H1 (cell line): ENCODE data around the gene CHRM4. TPM values are rescaled to one million over a fixed set of nuclear protein-coding genes. Genes with fewer than 3 reads are reported as not detected.

Experiments used
- CTCF ChIA-PET: fragments of 300-600 bp; sonication (Branson Sonifier 250); formaldehyde crosslinking; loops from one replicate; lab custom pipeline; 2021; ENCODE audit not compliant: partially characterized antibody; lab: Charles Lee
- POLR2A ChIA-PET: fragments of 300-600 bp; sonication (Branson Sonifier 250); formaldehyde crosslinking; loops from one replicate; lab custom pipeline; 2021; ENCODE audit warnings: inconsistent platforms; ENCODE audit not compliant: partially characterized antibody; lab: Charles Lee
- DNase-seq, 2 experiments: peaks; one replicate each; pipeline versions ENCODE4 v3.0.0 to v3.0.0-alpha.2; 2010 to 2022; ENCODE audit warnings: low spot score in 2 of 2, low read depth in 1 of 2, mixed read lengths in 1 of 2
- FAIRE-seq: peaks from 2 replicates; lab custom pipeline; 2011; peaks lifted over from hg19 to GRCh38; lab: Jason Lieb, UNC
- H2AFZ ChIP-seq: 2 replicates; pipeline ENCODE4 v1.8.1; 2012; ENCODE audit warnings: low read length, inconsistent platforms
- H2AK5ac ChIP-seq: 2 replicates; pipeline ENCODE4 v1.6.1; 2013; ENCODE audit warnings: low read depth, low read length
- H2BK120ac ChIP-seq: replicated peaks from 2 replicates; pipeline ENCODE3; 2013; ENCODE audit warnings: low read depth, low read length, inconsistent platforms
- H2BK12ac ChIP-seq: 2 replicates; pipeline ENCODE4 v1.6.1; 2013; ENCODE audit warnings: low read depth, low read length
- H2BK15ac ChIP-seq: 2 replicates; pipeline ENCODE4 v1.6.1; 2013; ENCODE audit warnings: low read length
- H2BK20ac ChIP-seq: 2 replicates; pipeline ENCODE4 v1.6.1; 2013; ENCODE audit warnings: low read length
- H2BK5ac ChIP-seq: 2 replicates; pipeline ENCODE4 v1.6.1; 2013; ENCODE audit warnings: low read depth, low read length
- H3K14ac ChIP-seq: 2 replicates; pipeline ENCODE4 v1.6.1; 2013; ENCODE audit warnings: inconsistent platforms; ENCODE audit not compliant: insufficient read length
- H3K18ac ChIP-seq: 2 replicates; pipeline ENCODE4 v1.6.1; 2013; ENCODE audit warnings: low read length; ENCODE audit errors: extremely low read depth
- H3K23ac ChIP-seq: 2 replicates; pipeline ENCODE4 v1.6.1; 2013; ENCODE audit warnings: inconsistent platforms; ENCODE audit not compliant: insufficient read length
- H3K23me2 ChIP-seq: 2 replicates; pipeline ENCODE4 v1.6.1; 2013; ENCODE audit warnings: low read depth, low read length
- H3K27ac ChIP-seq: 2 replicates; pipeline ENCODE4 v1.6.1; 2011; ENCODE audit warnings: low read depth, low read length, inconsistent platforms
- H3K27me3 ChIP-seq, 4 experiments: replicated peaks in 1 of 4; 1 replicate in 1 of 4; 2 replicates in 3 of 4; pipeline versions ENCODE4 v1.6.1 to v1.8.1; 2011 to 2013; ENCODE audit warnings: low read length in 3 of 4, mild to moderate bottlenecking in 3 of 4, inconsistent platforms in 2 of 4, mixed read lengths in 2 of 4, moderate library complexity in 1 of 4; ENCODE audit not compliant: control insufficient read depth in 3 of 4, insufficient read depth in 3 of 4; ENCODE audit errors: extremely low read depth in 1 of 4
- H3K36me3 ChIP-seq, 4 experiments: 2 replicates each; pipeline versions ENCODE4 v1.6.1 to v1.8.1; 2011 to 2013; ENCODE audit warnings: mild to moderate bottlenecking in 4 of 4, low read length in 3 of 4, moderate library complexity in 2 of 4, control low read depth in 1 of 4, inconsistent platforms in 1 of 4; ENCODE audit not compliant: insufficient read depth in 4 of 4, control insufficient read depth in 2 of 4
- H3K4ac ChIP-seq: replicated peaks from 2 replicates; pipeline ENCODE3; 2013; ENCODE audit warnings: low read length, low read depth, mixed read lengths, inconsistent platforms; ENCODE audit not compliant: insufficient read length
- H3K4me1 ChIP-seq, 4 experiments: replicated peaks in 1 of 4; 1 replicate in 1 of 4; 2 replicates in 3 of 4; pipeline versions ENCODE4 v1.6.1 to v1.8.1; 2011 to 2013; ENCODE audit warnings: low read length in 3 of 4, inconsistent platforms in 2 of 4, mixed read lengths in 1 of 4; ENCODE audit not compliant: insufficient read depth in 4 of 4, control insufficient read depth in 3 of 4
- H3K4me2 ChIP-seq, 2 experiments: 2 replicates each; pipeline versions ENCODE4 v1.6.1 to v1.8.1; 2011 to 2013; ENCODE audit warnings: low read depth in 2 of 2, low read length in 2 of 2, control low read depth in 1 of 2, inconsistent platforms in 1 of 2, mild to moderate bottlenecking in 1 of 2; ENCODE audit not compliant: insufficient read depth in 1 of 2
- H3K4me3 ChIP-seq, 4 experiments: fragments of 200-600, 300-600 bp in 1 of 4; sonication (generic), shearing (Covaris generic), sonication (Bioruptor Twin) in 1 of 4; 2 replicates each; pipeline versions ENCODE4 v1.5.1 to v1.8.1; 2011 to 2016; ENCODE audit warnings: low read length in 4 of 4, low read depth in 3 of 4, control low read depth in 2 of 4, inconsistent platforms in 2 of 4, mild to moderate bottlenecking in 2 of 4, mixed read lengths in 1 of 4, moderate library complexity in 1 of 4; ENCODE audit not compliant: insufficient read depth in 2 of 4; ENCODE audit errors: extremely low read depth in 1 of 4
- H3K56ac ChIP-seq: replicated peaks from 2 replicates; pipeline ENCODE3; 2013; ENCODE audit warnings: low read depth, mild to moderate bottlenecking, mixed read lengths, low read length, inconsistent platforms; ENCODE audit not compliant: insufficient read length
- H3K79me1 ChIP-seq: 2 replicates; pipeline ENCODE4 v1.6.1; 2013; ENCODE audit warnings: low read depth, low read length, control low read depth
- H3K79me2 ChIP-seq, 2 experiments: 2 replicates each; pipeline versions ENCODE4 v1.6.1 to v1.8.1; 2012 to 2013; ENCODE audit warnings: low read length in 2 of 2, mild to moderate bottlenecking in 2 of 2, inconsistent platforms in 1 of 2; ENCODE audit not compliant: insufficient read depth in 2 of 2, control insufficient read depth in 1 of 2
- H3K9ac ChIP-seq, 4 experiments: replicated peaks in 1 of 4; 1 replicate in 1 of 4; 2 replicates in 3 of 4; pipeline versions ENCODE4 v1.6.1 to v1.8.1; 2011 to 2013; ENCODE audit warnings: low read depth in 3 of 4, low read length in 3 of 4, control low read depth in 2 of 4, mild to moderate bottlenecking in 2 of 4, moderate library complexity in 2 of 4, inconsistent platforms in 1 of 4; ENCODE audit errors: extremely low read depth in 1 of 4
- H3K9me3 ChIP-seq, 2 experiments: 2 replicates each; pipeline versions ENCODE4 v1.6.1 to v1.8.1; 2012 to 2013; ENCODE audit warnings: mild to moderate bottlenecking in 2 of 2, moderate library complexity in 2 of 2, control low read depth in 1 of 2, inconsistent platforms in 1 of 2, low read depth in 1 of 2, low read length in 1 of 2, mixed read lengths in 1 of 2; ENCODE audit not compliant: insufficient read depth in 2 of 2
- H4K20me1 ChIP-seq, 2 experiments: replicated peaks in 1 of 2; 2 replicates each; pipeline versions ENCODE3 to v1.8.1; 2011 to 2013; ENCODE audit warnings: inconsistent platforms in 2 of 2, low read length in 2 of 2, mild to moderate bottlenecking in 1 of 2; ENCODE audit not compliant: insufficient read depth in 2 of 2, control insufficient read depth in 1 of 2
- H4K5ac ChIP-seq: 2 replicates; pipeline ENCODE4 v1.6.1; 2013; ENCODE audit warnings: low read length, low read depth, mixed read lengths, inconsistent platforms; ENCODE audit not compliant: insufficient read length
- H4K8ac ChIP-seq: 2 replicates; pipeline ENCODE4 v1.8.0; 2013; ENCODE audit warnings: mild to moderate bottlenecking, moderate library complexity, low read length, inconsistent platforms; ENCODE audit not compliant: insufficient read depth; ENCODE audit errors: extremely low read depth
- H4K91ac ChIP-seq: replicated peaks from 2 replicates; pipeline ENCODE3; 2013; ENCODE audit warnings: low read length, mixed read lengths, inconsistent platforms; ENCODE audit not compliant: insufficient read length
- KDM1A ChIP-seq: fragments of 200-600, 300-600 bp; sonication (generic); IDR thresholded peaks from 2 replicates; pipeline ENCODE4 v1.7.1; 2016; ENCODE audit warnings: mild to moderate bottlenecking, low read length, borderline replicate concordance
- SP1 ChIP-seq: IDR thresholded peaks from 2 replicates; pipeline ENCODE4 v1.6.1; 2011; ENCODE audit warnings: low read depth, low read length
- WGBS, 2 experiments: shearing (Covaris generic) in 1 of 2; methylation state at CpG; one replicate each; pipeline versions ENCODE4 v1.1.6 to v1.1.7; 2013 to 2015; ENCODE audit warnings: low lambda C conversion rate in 2 of 2, mixed read lengths in 2 of 2, inconsistent platforms in 1 of 2, low coverage in 1 of 2, missing lambda C conversion rate in 1 of 2; ENCODE audit not compliant: insufficient replicate concordance in 2 of 2, insufficient coverage in 1 of 2, insufficient read length in 1 of 2; ENCODE audit errors: extremely low coverage in 1 of 2, missing lambda C conversion rate in 1 of 2; 5-methylcytosine and 5-hydroxymethylcytosine counted together
- polyA plus RNA-seq, 7 experiments: library from polyadenylated mRNA; depleted of rRNA in 3 of 7; stranded (reverse) in 5 of 7; unstranded in 2 of 7; fragments of >200 nt in 5 of 7; fragments of 200-250 nt in 2 of 7; gene quantifications; 1 replicate in 5 of 7; 2 replicates in 1 of 7; 4 replicates in 1 of 7; pipeline versions ENCODE4 v1.2.1 to v1.2.3, GENCODE V29; 2011 to 2013; ENCODE audit warnings: missing spikeins in 2 of 7, mixed read lengths in 2 of 7
- total RNA-seq: library from RNA; stranded (reverse); fragmentation: NEBNext Ultra II Directional; extraction: Animal tissue kit (Norgen Biotek cat#: 25700); gene quantifications from 2 replicates; pipeline ENCODE4 v1.2.1, GENCODE V29; 2021

CHRM4 gene
- total and polyA plus RNA-seq, 2 of the 8 experiments (the other 6 are each of a cell fraction or from before 2014, with no cell fraction given): 1.1 to 1.3 TPM

GRCh38 chr11:46341454-46341853 is 50.1 kb downstream of the CHRM4 start:
- Histone ChIP-seq H3K36me3 (no peaks in the 10 kb centered on the region), H4K8ac (no peak overlapping the region), H3K27me3 (peaks cover 0 to 5% (median 3%) of the 10 kb centered on the region in 4 experiments; a peak in 1 of 7 replicates), H3K4me2 (peak overlapping the region in 1 of 2 experiments; percentile 8; a peak in 1 of 4 replicates), H4K20me1 (no peaks in the 10 kb centered on the region), H3K27ac (no peak overlapping the region), H2AK5ac (peak overlapping the region; percentile 93; the same call in 1 of the 2 replicates), H3K9me3 (no peaks in the 10 kb centered on the region), H3K9ac (no peak overlapping the region), H3K18ac (peak overlapping the region; percentile 68; the same call in 1 of the 2 replicates), H3K79me1 (0 out of 2 replicates have a peak, but pooled peaks cover 3% of the 10 kb centered on the region), H2BK15ac (peak overlapping the region; percentile 3; the same call in 1 of the 2 replicates), H3K4ac (peak overlapping the region; percentile 40), H3K4me1 (peaks cover 38 to 62% (median 51%) of the 10 kb centered on the region in 4 experiments), H2BK5ac (peak overlapping the region; percentile 55; the same call in 1 of the 2 replicates), H2BK12ac (peak overlapping the region; percentile 97; the same call in 1 of the 2 replicates), H3K23ac (no peak overlapping the region), H3K23me2 (peaks cover 2% of the 10 kb centered on the region; the same call in 1 of the 2 replicates), H2AFZ (no peak overlapping the region), H2BK120ac (peak overlapping the region; percentile 30), H3K56ac (no peak overlapping the region), H2BK20ac (peak overlapping the region; percentile 83), H3K79me2 (no peaks in the 10 kb centered on the region), H3K14ac (no peak overlapping the region), H4K91ac (peak overlapping the region; percentile 89), H4K5ac (no peak overlapping the region), H3K4me3 (no peak overlapping the region)
- 83% methylated on average over 3 of the region's 3 CpGs; no CpG with 5 or more reads in 1 of the 2 experiments for WGBS, 2 experiments
- TF ChIP-seq SP1: no peak
- peak; percentile 82 for TF ChIP-seq KDM1A
- ChIA-PET POLR2A (interaction anchor here (0.6 to 2.7 kb wide), 6 partner anchors 8 to 98 kb away, joined by 3 to 11 read pairs (median 4); no protein-coding TSS in a partner anchor), CTCF (interaction anchor here (0.9 to 44.5 kb wide), 5 partner anchors 1 to 48 kb away, joined by 3 to 1004 read pairs (median 13); partner anchors contain the start of genes DGKZ and MDK)
- DNase-seq (no peak), FAIRE-seq (no peak)
